Occipital lobe (tissue), 2 donors: Measurements from ENCODE around the gene DUSP7. TPM values are rescaled to one million over a fixed set of nuclear protein-coding genes. Genes with fewer than 3 reads are reported as not detected.

ENCODE experiments used
- DNase-seq: peaks from one replicate; lab custom pipeline; 2025; lab: John Stamatoyannopoulos, UW
- total RNA-seq: library from RNA; depleted of rRNA; stranded (reverse); fragments of >200 nt; gene quantifications from one replicate; pipeline ENCODE4 v1.2.3, GENCODE V29; 2014

The DUSP7 gene
- total RNA-seq, 1 donor from 2014 or later: 10.8 TPM

GRCh38 chr3:52086976-52087663 lies 30.7 kb upstream of the DUSP7 start:
- no peak for DNase-seq

DNA sequence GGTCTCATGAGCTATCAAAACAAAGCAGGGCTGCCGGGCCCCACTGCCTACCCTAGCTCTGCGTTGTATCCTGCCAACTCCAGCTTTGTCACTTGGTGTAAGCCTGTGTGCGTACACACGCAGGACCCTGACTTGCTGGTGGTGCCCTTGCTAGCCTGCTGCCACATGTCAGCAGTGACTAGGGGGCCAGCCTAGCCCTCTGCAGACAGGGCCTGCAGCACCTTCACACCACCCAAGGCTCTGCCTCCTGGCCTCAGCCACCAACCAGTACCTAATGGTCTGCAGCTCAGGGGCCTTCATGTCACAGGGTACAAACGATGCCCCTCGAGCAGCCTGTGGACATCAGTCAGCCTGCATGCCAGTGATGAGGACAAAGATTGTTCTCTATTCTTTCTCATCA lies 30.1 kb upstream of the DUSP7 start:
- no peak for DNase-seq

GRCh38 chr3:52085681-52086282 lies 29.4 kb upstream of the DUSP7 start:
- DNase-seq: no peak

GRCh38 chr3:52084954-52085680 lies 28.7 kb upstream of the DUSP7 start:
- no peak for DNase-seq

DNA sequence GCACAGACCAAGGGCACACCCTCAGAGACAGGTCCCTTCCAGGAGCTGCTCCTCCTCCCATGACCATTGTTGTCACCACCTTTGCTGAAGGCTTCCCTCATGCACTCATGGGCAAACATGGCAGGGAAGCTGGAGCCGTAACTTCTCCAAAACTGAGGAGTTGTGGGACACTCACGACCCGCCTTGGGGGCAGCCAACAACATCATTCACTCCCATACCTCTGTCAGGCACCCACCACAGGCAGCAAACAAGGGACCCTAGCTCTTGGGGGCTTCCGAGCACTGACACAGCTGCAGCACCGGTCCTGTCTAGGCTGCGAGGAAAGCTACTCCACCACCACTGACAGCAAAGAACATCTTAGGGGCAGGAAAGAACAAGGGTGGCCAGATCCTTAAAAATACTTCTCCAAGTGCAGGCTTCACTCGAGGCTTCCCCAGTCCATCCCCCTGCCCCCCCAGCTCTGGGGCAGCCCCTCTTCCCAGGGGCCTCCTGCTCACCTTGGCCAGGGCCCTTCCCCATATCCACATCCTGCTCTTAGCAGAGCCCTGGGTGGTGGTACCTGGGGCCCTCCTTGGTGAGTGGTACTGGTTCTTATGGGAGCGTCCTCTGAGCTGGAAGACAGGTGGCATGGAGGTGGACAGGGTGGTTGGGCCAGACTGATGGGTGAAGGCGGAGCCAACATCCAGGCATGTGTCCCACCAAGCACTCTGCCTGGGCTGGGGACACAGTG lies 28.0 kb upstream of the DUSP7 start:
- DNase-seq: no peak

GRCh38 chr3:52083556-52084087 lies 27.3 kb upstream of the DUSP7 start:
- DNase-seq: no peak

DNA sequence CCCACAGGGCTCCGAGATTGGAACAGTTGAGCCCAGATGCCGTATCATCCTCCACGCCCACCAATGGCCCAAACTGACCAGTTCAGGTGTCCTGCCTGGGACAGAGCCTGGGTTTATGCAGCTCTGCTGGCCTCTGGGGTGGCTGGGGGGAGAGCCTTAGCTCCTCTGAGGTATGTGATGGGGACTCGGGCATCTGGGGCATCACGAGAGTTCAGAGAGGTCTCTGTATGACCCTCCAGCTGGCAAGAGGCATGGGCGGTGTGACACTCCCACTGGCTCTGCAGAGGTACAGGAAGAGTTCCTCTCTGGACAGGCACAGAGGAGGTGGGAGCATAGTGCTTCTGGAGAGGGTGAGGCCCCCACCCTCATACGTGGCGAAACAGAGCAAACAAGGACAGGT lies 26.6 kb upstream of the DUSP7 start:
- no peak for DNase-seq

- no peak for DNase-seq
Observed at GRCh38 chr3:52080830-52081719, 24.7 kb upstream of the DUSP7 start.

- no peak for DNase-seq
Observed at GRCh38 chr3:52079958-52080357, 23.6 kb upstream of the DUSP7 start.

DNA sequence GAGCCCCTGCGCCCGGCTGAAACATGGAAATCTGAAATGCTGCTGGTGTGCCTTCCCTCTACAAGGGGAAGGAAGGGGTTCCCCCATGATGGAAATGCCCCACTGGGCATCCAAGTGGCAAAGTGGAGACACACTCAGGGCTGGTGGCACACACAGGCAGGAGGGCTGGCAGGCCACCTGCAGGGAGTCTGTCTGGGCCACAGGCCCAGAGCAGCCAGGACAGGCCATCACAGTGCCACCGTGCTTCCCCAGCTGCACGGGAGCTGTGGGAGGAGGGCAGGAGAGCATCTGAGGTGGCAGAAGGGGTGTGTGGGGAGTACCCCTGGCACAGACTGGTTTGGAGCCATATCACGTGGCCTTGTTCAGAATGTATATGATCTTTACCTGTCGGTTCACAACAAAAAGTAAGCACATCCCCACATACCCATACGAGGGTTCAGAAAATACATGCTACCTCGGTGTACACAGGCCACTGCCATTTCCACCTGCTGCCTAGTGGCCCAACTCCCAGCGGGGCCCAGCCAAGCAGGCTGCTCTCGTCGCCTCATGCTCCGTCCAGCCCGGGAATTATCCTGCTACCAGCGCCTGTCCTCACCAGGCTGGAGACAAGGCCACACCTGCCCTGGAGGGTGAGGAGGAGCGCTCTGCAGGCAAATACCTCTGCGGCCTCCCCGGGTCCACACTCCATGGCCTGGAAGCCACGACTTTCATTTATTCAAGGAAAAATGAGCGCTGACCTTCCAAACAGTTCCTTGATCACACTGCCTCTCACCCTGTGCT lies 22.6 kb upstream of the DUSP7 start:
- no peak for DNase-seq

GRCh38 chr3:52077925-52078324 lies 21.6 kb upstream of the DUSP7 start:
- no peak for DNase-seq

DNA sequence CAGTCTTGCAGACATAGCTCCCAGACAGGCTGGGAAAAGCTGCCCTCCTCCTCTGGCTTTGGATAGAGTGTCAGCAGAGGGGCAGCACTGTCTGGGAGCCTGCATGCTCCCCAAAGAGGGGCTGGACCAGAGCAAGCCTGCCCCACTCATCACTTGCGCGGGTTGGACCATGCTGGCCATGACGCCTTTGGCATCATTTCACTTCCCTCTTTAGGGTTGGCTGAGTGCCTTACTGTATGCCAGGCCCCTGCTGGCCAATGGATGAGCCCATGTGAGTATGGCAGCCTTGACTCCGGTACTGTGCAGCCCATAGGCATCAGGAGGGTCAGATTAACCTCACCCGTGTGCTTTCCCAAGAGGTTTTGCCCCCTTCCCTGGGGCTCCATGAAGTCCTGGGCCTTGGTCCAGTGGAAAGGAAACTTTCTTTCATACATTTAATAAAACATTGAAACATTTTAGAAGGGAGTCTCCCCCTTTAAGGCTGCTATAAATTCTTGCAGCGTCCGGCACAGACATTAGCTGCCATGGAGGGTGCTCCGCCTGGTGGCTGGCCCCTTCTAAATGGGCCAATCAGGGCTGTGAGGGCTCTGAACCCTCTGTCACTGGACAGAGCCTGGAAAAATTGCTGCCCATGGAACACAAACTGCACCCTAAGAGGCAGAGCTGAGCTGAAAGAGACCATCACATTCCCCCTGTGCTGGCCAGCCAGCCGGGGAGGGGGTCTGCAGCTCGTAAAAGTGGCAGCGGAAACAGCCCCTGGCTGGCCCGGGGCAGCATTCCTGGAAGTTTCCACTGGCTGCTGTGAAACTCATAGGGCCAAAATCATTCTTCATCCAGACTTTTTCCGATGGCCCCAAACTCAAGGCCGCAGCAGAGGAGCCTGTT lies 20.8 kb upstream of the DUSP7 start:
- no peak for DNase-seq

GRCh38 chr3:52073490-52073889 lies 17.1 kb upstream of the DUSP7 start:
- DNase-seq: no peak

GRCh38 chr3:52072471-52072870 lies 16.1 kb upstream of the DUSP7 start:
- DNase-seq: no peak

GRCh38 chr3:52072020-52072419 lies 15.6 kb upstream of the DUSP7 start:
- no peak for DNase-seq

- DNase-seq: no peak
Observed at GRCh38 chr3:52070724-52071621, 14.6 kb upstream of the DUSP7 start.

DNA sequence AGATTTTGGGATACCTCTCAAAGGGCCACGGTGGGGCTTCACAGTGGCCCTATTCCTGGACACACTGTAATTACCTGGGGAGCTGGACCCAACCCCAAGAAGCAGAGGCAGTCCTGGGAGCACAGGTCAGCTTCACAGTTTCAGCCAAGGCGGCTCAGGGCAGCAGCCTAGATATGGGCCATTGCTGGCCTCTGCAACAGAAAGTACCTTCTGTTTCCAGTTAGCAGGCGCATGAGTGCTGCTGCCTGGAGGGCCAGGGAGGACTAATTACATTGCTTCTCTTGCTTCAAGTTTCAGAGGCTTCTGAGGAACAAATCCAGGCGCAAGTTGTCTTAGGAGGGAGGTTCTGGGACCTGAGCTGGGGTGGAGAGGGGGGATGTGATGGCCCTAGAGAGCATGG lies 13.5 kb upstream of the DUSP7 start:
- DNase-seq: no peak

DNA sequence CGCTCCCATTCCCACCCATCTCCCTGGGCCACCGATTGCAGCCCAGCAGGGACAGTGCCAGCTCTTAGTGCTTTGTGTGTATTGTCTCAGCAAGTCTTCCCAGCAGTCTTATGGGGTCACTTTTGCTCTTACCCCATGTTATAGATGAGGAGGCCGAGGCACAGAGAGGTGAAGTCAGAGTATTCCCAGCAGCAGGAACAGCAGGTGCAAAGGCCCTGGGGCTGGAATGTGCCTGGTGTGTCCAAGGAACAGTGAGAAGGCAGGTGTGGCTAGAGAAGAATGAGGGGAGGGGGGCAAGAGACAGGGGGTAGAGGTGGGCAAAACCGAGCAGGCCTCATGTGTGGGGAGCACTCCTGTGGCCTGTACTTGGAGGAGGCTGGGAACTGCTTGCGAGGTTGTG lies 12.8 kb upstream of the DUSP7 start:
- DNase-seq: no peak
